HG03025 (cell line): Measurements from ENCODE around the gene PAEP.
"Not testable (repeated sequence)": the region's sequence is repeated elsewhere in the genome, so short reads cannot be mapped to it uniquely, and the experiment has no call there.

Experiments
- ATAC-seq: cut with Tn5 transposase; IDR thresholded peaks from one replicate; pipeline ENCODE4 v1.9.1; 2021; ENCODE audit warnings: mild to moderate bottlenecking, moderate library complexity; ENCODE audit not compliant: unreplicated experiment, low FRiP score

The PAEP gene

DNA sequence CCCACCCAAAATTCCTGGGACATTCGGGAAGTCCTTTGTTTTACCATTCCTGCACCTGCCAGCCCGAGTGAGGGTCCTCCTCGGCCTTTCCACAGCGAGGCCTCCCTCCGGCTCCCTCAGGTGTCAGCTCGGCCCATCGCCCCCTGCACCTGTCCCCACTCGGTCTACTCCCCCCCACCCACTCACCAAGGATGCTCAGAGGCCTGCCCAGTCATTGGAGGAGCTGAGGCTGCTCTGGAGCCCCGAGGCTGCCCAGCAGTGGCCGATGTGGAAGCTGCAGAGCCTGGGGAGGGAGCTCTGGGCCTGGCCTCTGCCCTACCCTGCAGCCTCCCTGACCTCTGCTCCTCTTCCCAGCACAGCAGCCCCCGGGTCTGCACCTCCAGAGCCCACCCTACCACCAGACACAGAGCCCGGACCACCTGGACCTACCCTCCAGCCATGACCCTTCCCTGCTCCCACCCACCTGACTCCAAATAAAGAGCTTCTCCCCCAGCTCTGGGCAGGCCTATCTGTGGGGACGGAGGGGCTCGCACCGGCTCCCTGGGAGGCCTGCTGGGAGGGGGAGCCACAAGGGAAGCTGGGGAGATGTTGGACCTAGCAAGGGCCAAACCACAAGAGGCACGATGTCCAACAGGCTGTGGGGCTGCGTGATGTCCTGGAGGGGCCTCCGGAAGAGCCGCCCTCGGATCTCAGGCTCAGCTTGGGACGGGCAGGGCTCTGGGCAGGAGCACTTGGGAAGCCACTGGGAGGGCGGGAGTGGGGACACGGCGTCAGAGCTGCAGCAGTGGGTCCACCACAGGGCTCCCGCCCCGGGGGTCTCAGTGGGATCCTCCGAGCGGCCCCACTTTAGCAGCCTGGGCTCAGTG, 11.8 kb upstream of the PAEP start:
- not testable (repeated sequence) for ATAC-seq

GRCh38 chr9:135550344-135550918, 11.1 kb upstream of the PAEP start:
- ATAC-seq, result no peak

GRCh38 chr9:135551031-135551430, 10.5 kb upstream of the PAEP start:
- no peak for ATAC-seq

DNA sequence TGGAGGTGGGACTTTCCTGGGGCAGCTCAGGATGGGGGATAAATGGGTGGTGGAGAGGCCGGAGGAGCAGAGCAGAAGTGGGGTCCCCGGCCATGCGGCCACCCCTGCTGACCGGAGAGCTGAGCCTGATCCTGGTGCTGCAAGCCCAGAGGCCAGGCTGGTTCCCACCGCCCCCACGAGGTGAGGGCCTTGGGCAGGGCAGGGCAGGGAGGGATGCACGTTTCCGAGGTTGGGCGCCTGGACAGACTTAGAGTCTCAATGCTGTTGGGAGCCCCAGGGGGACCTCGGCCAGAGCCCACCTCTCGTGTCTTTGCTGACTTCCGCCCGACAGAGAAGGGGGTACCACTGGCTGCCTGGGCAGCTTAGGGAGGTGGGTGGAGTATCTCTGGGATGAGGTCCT, 10.1 kb upstream of the PAEP start:
- no peak for ATAC-seq

DNA sequence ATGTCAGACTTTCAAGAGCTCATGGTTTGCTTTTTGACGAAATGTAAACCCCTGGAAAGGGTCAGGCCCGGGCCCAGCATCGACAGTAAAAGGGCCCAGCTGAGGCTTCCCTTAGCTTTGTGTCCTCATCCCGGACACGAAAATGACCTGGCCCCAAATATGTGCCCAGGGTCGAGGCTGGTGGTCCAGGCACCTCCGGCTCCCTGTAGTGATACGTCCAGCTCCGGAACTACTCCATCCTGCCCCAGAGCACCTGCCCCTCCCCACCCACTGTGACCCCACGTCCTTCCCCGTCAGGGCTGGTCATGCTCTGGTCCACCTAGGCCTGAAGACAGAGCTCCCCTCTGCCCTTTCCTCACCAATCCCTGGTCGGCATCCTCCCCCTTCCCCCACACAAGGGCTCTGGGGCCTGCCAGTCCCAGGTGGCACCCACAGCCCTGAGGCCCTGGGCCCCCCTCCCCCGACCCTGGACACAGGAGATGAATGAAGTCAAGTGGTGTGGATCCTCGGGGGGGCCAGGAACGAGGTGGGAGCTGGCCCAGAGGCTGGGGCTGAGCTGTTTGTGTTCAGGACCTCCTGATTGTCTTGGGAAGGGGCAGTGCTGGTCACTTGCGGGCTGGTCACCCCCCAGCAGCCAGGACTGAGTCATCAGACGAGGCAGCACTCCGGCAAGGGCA, 9.4 kb upstream of the PAEP start:
- no peak for ATAC-seq

- ATAC-seq, result no peak
These were observed 8.8 kb upstream of the PAEP start for GRCh38 chr9:135552698-135553171.

DNA sequence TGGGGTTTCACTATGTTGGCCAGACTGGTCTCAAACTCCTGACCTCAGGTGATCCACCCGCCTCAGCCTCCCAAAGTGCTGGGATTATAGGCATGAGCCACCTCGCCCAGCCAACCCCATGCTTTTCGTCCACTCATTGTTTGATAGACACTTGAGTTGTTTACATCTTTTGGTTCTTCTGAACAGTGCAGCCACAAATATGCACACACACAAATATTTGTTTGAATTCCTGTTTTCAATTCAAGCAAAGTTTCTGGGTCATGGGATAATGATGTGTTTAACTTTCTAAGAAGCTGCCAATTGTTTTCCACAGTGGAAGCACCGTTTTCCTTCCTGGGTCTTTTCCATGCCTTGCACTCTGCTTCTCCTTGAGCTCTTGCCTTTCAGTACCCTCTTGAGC, 6.8 kb upstream of the PAEP start:
- no peak for ATAC-seq

DNA sequence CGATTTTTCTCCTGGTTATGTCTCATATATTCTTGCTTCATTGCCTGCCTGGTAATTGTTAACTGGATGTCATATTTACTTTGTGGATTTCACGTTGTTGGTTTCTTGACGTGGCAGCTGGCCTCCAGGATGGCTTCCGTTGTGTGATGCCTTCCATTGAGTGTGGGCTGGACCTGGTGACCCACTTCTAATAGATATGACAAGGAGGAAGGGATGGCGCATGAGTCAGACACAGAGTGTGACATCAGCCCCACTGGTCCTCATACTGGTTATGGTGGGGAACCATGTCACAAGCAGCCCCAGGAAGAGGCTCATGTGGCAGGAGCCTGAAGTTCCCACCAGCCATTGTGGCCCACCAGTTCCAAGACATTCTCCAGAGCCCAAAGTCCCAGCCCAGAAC, 6.4 kb upstream of the PAEP start:
- no peak for ATAC-seq

GRCh38 chr9:135555910-135556309, 5.6 kb upstream of the PAEP start:
- no peak for ATAC-seq

GRCh38 chr9:135559606-135560005, 1.9 kb upstream of the PAEP start:
- no peak for ATAC-seq

DNA sequence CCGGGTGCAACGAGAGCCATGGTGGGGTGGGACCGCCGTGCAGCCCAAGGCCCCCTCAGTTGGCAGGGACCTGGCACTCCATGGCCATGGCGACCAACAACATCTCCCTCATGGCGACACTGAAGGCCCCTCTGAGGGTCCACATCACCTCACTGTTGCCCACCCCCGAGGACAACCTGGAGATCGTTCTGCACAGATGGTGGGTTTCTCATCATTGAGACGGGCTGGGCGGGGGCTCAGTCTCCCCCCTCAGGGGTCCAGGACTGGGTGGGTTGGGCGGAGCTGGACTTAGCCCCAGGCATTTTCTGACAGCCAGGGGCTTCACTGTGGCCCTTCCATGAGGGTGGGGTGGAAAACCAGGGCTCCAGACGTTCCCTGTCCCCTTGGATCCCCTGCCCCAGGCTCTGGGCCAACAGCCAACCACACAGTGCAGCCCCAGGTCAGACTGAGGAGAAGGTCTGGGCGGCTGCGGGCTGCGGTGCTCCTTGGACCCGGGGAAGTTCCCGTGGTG, 734 bp downstream of the PAEP start:
- no peak for ATAC-seq

- no peak for ATAC-seq
These were observed 1.5 kb downstream of the PAEP start for GRCh38 chr9:135563039-135563476.

GRCh38 chr9:135563858-135564257, 2.3 kb downstream of the PAEP start:
- no peak for ATAC-seq

GRCh38 chr9:135565141-135565628, 3.6 kb downstream of the PAEP start:
- no peak for ATAC-seq

DNA sequence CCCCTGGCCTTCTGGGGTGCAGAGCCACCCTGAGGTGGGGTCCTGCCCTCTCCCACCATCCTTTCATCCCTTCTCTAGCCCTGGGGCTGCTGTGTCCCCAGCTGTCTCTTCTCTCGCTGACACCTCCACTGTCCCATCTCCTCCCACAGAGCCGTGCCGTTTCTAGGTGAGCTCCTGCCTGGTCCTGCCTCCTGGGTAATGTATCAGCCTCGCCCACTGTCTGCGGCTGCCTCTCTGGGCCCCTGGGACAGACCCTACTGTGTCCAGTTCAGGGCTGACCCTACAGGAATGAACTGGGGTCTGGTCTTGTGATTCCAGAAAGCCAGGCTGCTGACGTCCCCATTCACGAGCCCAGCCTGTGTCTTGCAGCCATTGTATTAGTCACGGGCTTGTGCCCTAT, 4.1 kb downstream of the PAEP start:
- ATAC-seq, result no peak

DNA sequence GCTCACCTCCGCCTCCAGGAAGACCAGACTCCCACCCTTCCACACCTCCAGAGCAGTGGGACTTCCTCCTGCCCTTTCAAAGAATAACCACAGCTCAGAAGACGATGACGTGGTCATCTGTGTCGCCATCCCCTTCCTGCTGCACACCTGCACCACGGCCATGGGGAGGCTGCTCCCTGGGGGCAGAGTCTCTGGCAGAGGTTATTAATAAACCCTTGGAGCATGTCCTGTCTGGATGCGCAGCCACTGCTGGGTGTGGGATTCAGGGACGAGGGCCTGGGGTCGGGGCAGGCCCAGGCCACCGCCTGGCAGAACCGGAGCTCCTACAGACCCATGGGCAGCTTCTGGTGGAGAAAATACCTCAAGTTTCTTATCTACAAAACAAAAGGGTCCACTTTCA, 5.0 kb downstream of the PAEP start:
- no peak for ATAC-seq

DNA sequence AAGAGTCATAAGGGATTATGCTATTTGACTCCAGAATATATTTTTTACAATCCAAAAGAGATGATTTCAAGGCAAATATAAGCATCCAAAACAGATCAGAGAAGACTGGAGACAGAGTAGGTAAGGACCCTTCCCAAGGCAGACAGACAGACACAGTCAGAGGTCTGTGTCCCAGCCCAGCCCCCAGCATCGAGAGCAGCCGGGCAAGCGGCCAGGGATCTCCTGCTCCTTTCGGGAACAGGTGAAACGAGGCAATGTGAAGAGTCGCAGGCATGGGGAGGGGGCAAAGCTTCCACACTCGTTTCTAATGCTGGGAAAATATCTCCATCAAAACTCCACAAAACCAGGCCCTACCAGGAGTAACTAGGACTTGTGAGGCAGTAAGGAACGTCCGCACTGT, 5.8 kb downstream of the PAEP start:
- no peak for ATAC-seq

DNA sequence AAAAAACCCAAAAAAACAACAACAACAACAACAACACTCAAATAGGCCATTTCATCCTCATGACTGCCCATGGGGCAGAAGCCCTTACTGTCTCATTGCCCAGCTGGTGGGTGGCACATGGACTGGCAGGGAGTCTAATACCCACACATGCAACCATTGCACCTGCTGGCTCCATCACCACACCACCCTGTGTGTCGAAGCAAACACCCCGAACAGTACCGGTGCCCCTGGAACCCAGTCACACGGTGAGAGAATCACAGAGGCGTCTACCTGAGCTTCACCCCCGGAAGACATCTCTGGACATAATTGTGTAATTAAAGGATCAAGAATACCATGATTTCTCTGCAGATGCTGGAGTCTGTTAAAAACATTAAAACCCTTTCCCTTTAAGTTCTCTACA, 6.5 kb downstream of the PAEP start:
- ATAC-seq, result no peak

GRCh38 chr9:135570456-135570855, 8.9 kb downstream of the PAEP start:
- ATAC-seq, result no peak

DNA sequence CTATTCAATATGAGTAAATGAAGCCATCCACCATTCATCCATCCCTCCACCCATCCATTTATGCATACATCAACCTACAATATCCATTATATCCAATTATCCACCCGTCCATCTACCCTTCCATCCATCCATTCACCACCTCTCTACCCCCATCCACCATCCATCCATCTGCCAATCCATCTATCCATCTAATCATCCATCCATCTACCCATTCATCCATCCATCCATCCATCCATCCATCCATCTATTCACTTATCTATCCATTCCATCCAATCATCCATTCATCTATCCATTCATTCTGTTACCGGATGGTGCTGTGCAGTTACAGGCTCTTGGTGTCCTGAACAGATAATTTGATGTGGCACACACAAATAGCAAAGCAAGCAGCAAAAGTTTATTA, 10.7 kb downstream of the PAEP start:
- no peak for ATAC-seq

DNA sequence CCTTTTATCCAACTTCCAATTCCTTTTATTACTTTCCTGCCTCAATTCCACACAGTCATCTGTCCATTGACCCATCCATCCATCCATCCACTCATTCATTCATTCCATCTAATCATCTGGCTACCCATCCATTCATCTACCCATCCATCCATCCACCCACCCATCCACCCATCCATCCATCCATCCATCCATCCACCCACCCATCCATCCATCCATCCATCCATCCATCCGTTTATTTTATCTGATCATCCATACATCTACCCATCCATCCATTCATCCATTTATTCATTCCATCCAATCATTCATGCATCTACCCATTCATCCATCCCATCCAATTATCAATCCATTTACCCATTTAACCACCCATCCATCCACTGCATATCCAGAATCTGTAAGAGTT, 11.6 kb downstream of the PAEP start:
- ATAC-seq, result no peak
